GM12878 (cell line): ENCODE measurements around the gene ACADVL. TPM values are rescaled to one million over a fixed set of nuclear protein-coding genes. Genes with fewer than 3 reads are reported as not detected.
A peak's percentile ranks its signal among the peaks of the same experiment; 100 is the strongest.

Experiments
- ASH2L ChIP-seq: fragments of 300-600, 200-600 bp; sonication (generic); IDR thresholded peaks from 2 replicates; pipeline ENCODE4 v1.6.1; 2017; ENCODE audit warnings: low read depth, mild to moderate bottlenecking, borderline replicate concordance
- CREM ChIP-seq: IDR thresholded peaks from 2 replicates; pipeline ENCODE4 v1.6.1; 2014; ENCODE audit warnings: antibody characterized with exemption, low read depth
- FOXM1 ChIP-seq: IDR thresholded peaks from 2 replicates; pipeline ENCODE4 v1.6.1; 2012; ENCODE audit warnings: low read depth, mild to moderate bottlenecking, inconsistent platforms, low read length, moderate library complexity
- JUNB ChIP-seq: IDR thresholded peaks from 2 replicates; pipeline ENCODE4 v1.6.1; 2016; ENCODE audit warnings: antibody characterized with exemption, mild to moderate bottlenecking
- JUND ChIP-seq: IDR thresholded peaks from 2 replicates; pipeline ENCODE4 v1.6.1; 2012; ENCODE audit warnings: low read depth, mild to moderate bottlenecking, low read length, improper control_type of control experiment, moderate library complexity
- LARP7 ChIP-seq: fragments of 450-650 bp; IDR thresholded peaks from 2 replicates; pipeline ENCODE4 v1.6.1; 2017; ENCODE audit warnings: mild to moderate bottlenecking
- MYC ChIP-seq: IDR thresholded peaks from 2 replicates; pipeline ENCODE4 v1.6.1; 2011; ENCODE audit warnings: mild to moderate bottlenecking, low read length, moderate library complexity, inconsistent platforms; ENCODE audit not compliant: insufficient read depth, insufficient replicate concordance, insufficient read length, severe bottlenecking
- NBN ChIP-seq: fragments of 450-650 bp; IDR thresholded peaks from 2 replicates; pipeline ENCODE4 v1.6.1; 2016
- NFYB ChIP-seq: IDR thresholded peaks from 2 replicates; pipeline ENCODE4 v1.6.1; 2011; ENCODE audit warnings: low read depth, mild to moderate bottlenecking, low read length, improper control_type of control experiment, moderate library complexity; ENCODE audit not compliant: insufficient read depth
- NR2F1 ChIP-seq: fragments of 450-650 bp; conservative IDR thresholded peaks from 2 replicates; pipeline ENCODE4 v1.6.1; 2017; ENCODE audit warnings: mild to moderate bottlenecking
- POLR2A ChIP-seq: IDR thresholded peaks from 2 replicates; pipeline ENCODE4 v1.6.1; 2011; ENCODE audit warnings: low read depth, mild to moderate bottlenecking, low read length
- POU2F2 ChIP-seq: IDR thresholded peaks from 3 replicates; pipeline ENCODE4 v1.6.1; 2011; ENCODE audit warnings: low read depth, mild to moderate bottlenecking, low read length, borderline replicate concordance
- RAD21 ChIP-seq: IDR thresholded peaks from 2 replicates; pipeline ENCODE4 v1.6.1; 2011; ENCODE audit warnings: mild to moderate bottlenecking, low read depth, low read length, moderate library complexity; ENCODE audit not compliant: insufficient read depth
- SIX5 ChIP-seq: IDR thresholded peaks from 2 replicates; pipeline ENCODE4 v1.6.1; 2011; ENCODE audit warnings: mild to moderate bottlenecking, low read depth, low read length, moderate library complexity; ENCODE audit not compliant: severe bottlenecking
- SMARCA5 ChIP-seq: fragments of 450-650 bp; IDR thresholded peaks from 2 replicates; pipeline ENCODE4 v1.6.1; 2017; ENCODE audit warnings: mild to moderate bottlenecking
- SMC3 ChIP-seq: IDR thresholded peaks from 2 replicates; pipeline ENCODE4 v1.6.1; 2011; ENCODE audit warnings: low read length, improper control_type of control experiment, borderline replicate concordance
- SPI1 ChIP-seq: IDR thresholded peaks from 2 replicates; pipeline ENCODE4 v1.6.1; 2011; ENCODE audit warnings: low read depth, mild to moderate bottlenecking, low read length, moderate library complexity, borderline replicate concordance; ENCODE audit not compliant: insufficient read depth
- SUZ12 ChIP-seq: fragments of 200-600 bp; sonication (generic); IDR thresholded peaks from one replicate; pipeline ENCODE4 v1.6.1; 2018; ENCODE audit warnings: antibody characterized with exemption, mild to moderate bottlenecking; ENCODE audit not compliant: unreplicated experiment
- TAF1 ChIP-seq: IDR thresholded peaks from 2 replicates; pipeline ENCODE4 v1.6.1; 2011; ENCODE audit warnings: mild to moderate bottlenecking, low read depth, low read length, borderline replicate concordance
- TARDBP ChIP-seq: IDR thresholded peaks from 2 replicates; pipeline ENCODE4 v1.6.1; 2016; ENCODE audit warnings: borderline replicate concordance
- ZNF622 ChIP-seq: fragments of 450-650 bp; IDR thresholded peaks from 2 replicates; pipeline ENCODE4 v1.6.1; 2017; ENCODE audit warnings: mild to moderate bottlenecking, inconsistent platforms
- polyA plus RNA-seq, 11 experiments: library from polyadenylated mRNA; depleted of rRNA in 4 of 11; unstranded in 6 of 11; stranded (reverse) in 5 of 11; fragments of >200 nt; fragmentation: Nextera tagmentation in 4 of 11; fragmentation: Illumina TruSeq in 1 of 11; extraction: Ambion mirVana in 4 of 11; extraction: Trizol in 1 of 11; gene quantifications; 1 replicate in 1 of 11; 2 replicates in 10 of 11; pipeline versions ENCODE4 v1.2.1 to v1.2.3, GENCODE V29; 2011 to 2016; ENCODE audit warnings: inconsistent platforms in 2 of 11, missing spikeins in 2 of 11, low read depth in 1 of 11
- total RNA-seq, 4 experiments: library from RNA; depleted of rRNA in 3 of 4; stranded (reverse); fragments of >200 nt in 3 of 4; fragmentation: Illumina TruSeq in 1 of 4; extraction: Trizol in 1 of 4; gene quantifications; 2 replicates each; pipeline versions ENCODE4 v1.2.1 to v1.2.3, GENCODE V29; 2013 to 2021
- TF ChIP-seq, protein P1 (sequence below): fragments of 450-650 bp; conservative IDR thresholded peaks from 2 replicates; pipeline ENCODE4 v1.6.1; 2017; ENCODE audit warnings: mild to moderate bottlenecking, moderate library complexity
- TF ChIP-seq, protein P2 (sequence below): IDR thresholded peaks from 2 replicates; pipeline ENCODE4 v1.6.1; 2012; ENCODE audit warnings: mild to moderate bottlenecking, low read depth, low read length

Gene ACADVL
- total and polyA plus RNA-seq, 10 of the 15 experiments (the other 5 are each of a cell fraction or from before 2014, with no cell fraction given) = 25.4 to 232 (median 180) TPM

DNA sequence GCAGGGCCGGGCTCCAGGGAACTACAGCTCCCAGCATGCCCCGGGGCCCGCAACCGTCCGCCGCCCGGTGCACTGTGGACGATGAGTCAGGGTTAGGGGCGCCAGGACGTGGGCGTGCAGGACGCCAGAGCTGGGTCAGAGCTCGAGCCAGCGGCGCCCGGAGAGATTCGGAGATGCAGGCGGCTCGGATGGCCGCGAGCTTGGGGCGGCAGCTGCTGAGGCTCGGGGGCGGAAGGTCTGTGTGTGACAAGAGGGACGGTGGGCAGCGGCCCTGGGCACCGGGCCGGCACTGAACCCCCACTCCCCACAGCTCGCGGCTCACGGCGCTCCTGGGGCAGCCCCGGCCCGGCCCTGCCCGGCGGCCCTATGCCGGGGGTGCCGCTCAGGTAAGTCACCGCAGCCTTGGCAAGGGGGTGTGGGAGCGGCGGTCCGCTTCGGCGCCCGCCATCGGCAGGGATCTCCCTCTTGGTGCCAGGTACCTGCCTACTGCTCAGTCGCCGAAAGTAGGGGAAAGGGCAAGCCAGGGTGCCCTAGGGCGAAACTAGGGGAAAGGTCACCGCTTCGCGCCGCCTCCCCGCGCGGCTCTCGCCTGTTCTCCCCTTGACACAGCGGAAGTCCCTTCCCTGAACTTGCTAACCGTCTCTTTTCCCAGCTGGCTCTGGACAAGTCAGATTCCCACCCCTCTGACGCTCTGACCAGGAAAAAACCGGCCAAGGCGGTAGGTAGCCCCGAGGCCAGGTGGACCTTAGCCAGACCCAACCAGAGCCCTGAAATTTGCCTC, at the start of gene ACADVL, which contains the start of gene DLG4 (continued):
- peak; percentile 39; the same call in 1 of the 2 replicates for TF ChIP-seq TAF1
- TF ChIP-seq NBN = no peak
- TF ChIP-seq JUND = no peak
- TF ChIP-seq LARP7 = peak; percentile 56; the same call in 1 of the 2 replicates
- TF ChIP-seq NR2F1 = peak; percentile 81
- peak; percentile 79 for TF ChIP-seq CREM
- TF ChIP-seq, protein P1, sequence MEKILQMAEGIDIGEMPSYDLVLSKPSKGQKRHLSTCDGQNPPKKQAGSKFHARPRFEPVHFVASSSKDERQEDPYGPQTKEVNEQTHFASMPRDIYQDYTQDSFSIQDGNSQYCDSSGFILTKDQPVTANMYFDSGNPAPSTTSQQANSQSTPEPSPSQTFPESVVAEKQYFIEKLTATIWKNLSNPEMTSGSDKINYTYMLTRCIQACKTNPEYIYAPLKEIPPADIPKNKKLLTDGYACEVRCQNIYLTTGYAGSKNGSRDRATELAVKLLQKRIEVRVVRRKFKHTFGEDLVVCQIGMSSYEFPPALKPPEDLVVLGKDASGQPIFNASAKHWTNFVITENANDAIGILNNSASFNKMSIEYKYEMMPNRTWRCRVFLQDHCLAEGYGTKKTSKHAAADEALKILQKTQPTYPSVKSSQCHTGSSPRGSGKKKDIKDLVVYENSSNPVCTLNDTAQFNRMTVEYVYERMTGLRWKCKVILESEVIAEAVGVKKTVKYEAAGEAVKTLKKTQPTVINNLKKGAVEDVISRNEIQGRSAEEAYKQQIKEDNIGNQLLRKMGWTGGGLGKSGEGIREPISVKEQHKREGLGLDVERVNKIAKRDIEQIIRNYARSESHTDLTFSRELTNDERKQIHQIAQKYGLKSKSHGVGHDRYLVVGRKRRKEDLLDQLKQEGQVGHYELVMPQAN = peak; percentile 53; the same call in 1 of the 2 replicates
- no peak for TF ChIP-seq MYC
- TF ChIP-seq, protein P2, sequence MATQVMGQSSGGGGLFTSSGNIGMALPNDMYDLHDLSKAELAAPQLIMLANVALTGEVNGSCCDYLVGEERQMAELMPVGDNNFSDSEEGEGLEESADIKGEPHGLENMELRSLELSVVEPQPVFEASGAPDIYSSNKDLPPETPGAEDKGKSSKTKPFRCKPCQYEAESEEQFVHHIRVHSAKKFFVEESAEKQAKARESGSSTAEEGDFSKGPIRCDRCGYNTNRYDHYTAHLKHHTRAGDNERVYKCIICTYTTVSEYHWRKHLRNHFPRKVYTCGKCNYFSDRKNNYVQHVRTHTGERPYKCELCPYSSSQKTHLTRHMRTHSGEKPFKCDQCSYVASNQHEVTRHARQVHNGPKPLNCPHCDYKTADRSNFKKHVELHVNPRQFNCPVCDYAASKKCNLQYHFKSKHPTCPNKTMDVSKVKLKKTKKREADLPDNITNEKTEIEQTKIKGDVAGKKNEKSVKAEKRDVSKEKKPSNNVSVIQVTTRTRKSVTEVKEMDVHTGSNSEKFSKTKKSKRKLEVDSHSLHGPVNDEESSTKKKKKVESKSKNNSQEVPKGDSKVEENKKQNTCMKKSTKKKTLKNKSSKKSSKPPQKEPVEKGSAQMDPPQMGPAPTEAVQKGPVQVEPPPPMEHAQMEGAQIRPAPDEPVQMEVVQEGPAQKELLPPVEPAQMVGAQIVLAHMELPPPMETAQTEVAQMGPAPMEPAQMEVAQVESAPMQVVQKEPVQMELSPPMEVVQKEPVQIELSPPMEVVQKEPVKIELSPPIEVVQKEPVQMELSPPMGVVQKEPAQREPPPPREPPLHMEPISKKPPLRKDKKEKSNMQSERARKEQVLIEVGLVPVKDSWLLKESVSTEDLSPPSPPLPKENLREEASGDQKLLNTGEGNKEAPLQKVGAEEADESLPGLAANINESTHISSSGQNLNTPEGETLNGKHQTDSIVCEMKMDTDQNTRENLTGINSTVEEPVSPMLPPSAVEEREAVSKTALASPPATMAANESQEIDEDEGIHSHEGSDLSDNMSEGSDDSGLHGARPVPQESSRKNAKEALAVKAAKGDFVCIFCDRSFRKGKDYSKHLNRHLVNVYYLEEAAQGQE = no peak
- peak; percentile 84; the same call in 1 of the 2 replicates for TF ChIP-seq TARDBP
- TF ChIP-seq SMC3 = no peak
- TF ChIP-seq SUZ12 = no peak
- peak; percentile 52; the same call in 1 of the 3 replicates for TF ChIP-seq POU2F2
- TF ChIP-seq SIX5 = peak; percentile 83
- TF ChIP-seq RAD21 = no peak
- 0 out of 2 replicates have a peak, but pooled peaks have one; percentile 4 for TF ChIP-seq SMARCA5
- no peak for TF ChIP-seq ZNF622
- TF ChIP-seq FOXM1 = no peak
- no peak for TF ChIP-seq JUNB
- no peak for TF ChIP-seq ASH2L
- TF ChIP-seq POLR2A = peak; percentile 88
- peak; percentile 5; the same call in 1 of the 2 replicates for TF ChIP-seq SPI1
- no peak for TF ChIP-seq NFYB
